Endothelial cell of umbilical vein (primary cell): ENCODE data around the gene RNASE8. TPM values are rescaled to one million over a fixed set of nuclear protein-coding genes. Genes with fewer than 3 reads are reported as not detected.

ENCODE experiments used
- BruUV-seq: library from RNA; stranded (reverse); fragments of 400-500 nt; replicated peaks from 2 replicates; lab custom pipeline; 2021; lab: Mats Ljungman, UMichigan
- CTCF ChIA-PET: fragments of 300-600, 350-600 bp; sonication (Branson Sonifier 250); formaldehyde crosslinking; loops from one replicate; lab custom pipeline; 2021; ENCODE audit warnings: antibody characterized with exemption, inconsistent platforms; lab: Charles Lee
- POLR2A ChIA-PET: fragments of 300-600, 350-600 bp; sonication (Branson Sonifier 250); formaldehyde crosslinking; loops from one replicate; lab custom pipeline; 2021; ENCODE audit warnings: antibody characterized with exemption, inconsistent platforms; lab: Charles Lee
- DNase-seq: peaks from one replicate; pipeline ENCODE4 v3.0.0-alpha.2; 2011; ENCODE audit warnings: low read depth, low spot score
- FAIRE-seq: peaks from 2 replicates; lab custom pipeline; 2011; peaks lifted over from hg19 to GRCh38; lab: Jason Lieb, UNC
- H2AFZ ChIP-seq: 2 replicates; pipeline ENCODE4 v1.6.0; 2012; ENCODE audit warnings: low read depth, low read length, control low read depth, inconsistent platforms
- H3K27ac ChIP-seq: 2 replicates; pipeline ENCODE4 v1.5.1; 2011; ENCODE audit warnings: low read depth, mild to moderate bottlenecking, control low read depth, low read length, moderate library complexity; ENCODE audit not compliant: insufficient read depth
- H3K27me3 ChIP-seq, 2 experiments: 2 replicates each; pipeline versions ENCODE4 v1.6.0 to v1.6.1; 2011; ENCODE audit warnings: low read length in 2 of 2, mixed read lengths in 1 of 2; ENCODE audit not compliant: control insufficient read depth in 2 of 2, insufficient read depth in 2 of 2
- H3K36me3 ChIP-seq, 2 experiments: 2 replicates in 1 of 2; 3 replicates in 1 of 2; pipeline ENCODE4 v1.5.1; 2011; ENCODE audit warnings: low read length in 2 of 2, mild to moderate bottlenecking in 1 of 2, moderate library complexity in 1 of 2; ENCODE audit not compliant: control insufficient read depth in 2 of 2, insufficient read depth in 2 of 2; ENCODE audit errors: extremely low read depth in 1 of 2
- H3K4me1 ChIP-seq: 3 replicates; pipeline ENCODE4 v1.5.1; 2011; ENCODE audit warnings: mild to moderate bottlenecking, low read length; ENCODE audit not compliant: control insufficient read depth, insufficient read depth; ENCODE audit errors: extremely low read depth
- H3K4me2 ChIP-seq: 2 replicates; pipeline ENCODE4 v1.6.1; 2011; ENCODE audit warnings: low read length, control low read depth, mixed read lengths; ENCODE audit not compliant: insufficient read depth
- H3K4me3 ChIP-seq, 3 experiments: fragments of 200-600 bp in 1 of 3; sonication (generic), shearing (Covaris generic) in 1 of 3; replicated peaks in 1 of 3; 2 replicates each; pipeline ENCODE4 v1.5.1; 2011 to 2016; ENCODE audit warnings: control low read depth in 3 of 3, low read length in 3 of 3, mild to moderate bottlenecking in 2 of 3, inconsistent platforms in 1 of 3, low read depth in 1 of 3, moderate library complexity in 1 of 3; ENCODE audit not compliant: insufficient read depth in 1 of 3
- H3K79me2 ChIP-seq: 2 replicates; pipeline ENCODE4 v1.6.0; 2012; ENCODE audit warnings: low read length, inconsistent platforms; ENCODE audit not compliant: control insufficient read depth, insufficient read depth
- H3K9ac ChIP-seq: replicated peaks from 2 replicates; pipeline ENCODE3; 2011; ENCODE audit warnings: low read length, control low read depth; ENCODE audit not compliant: insufficient read depth; ENCODE audit errors: extremely low read depth
- H3K9me1 ChIP-seq: replicated peaks from 3 replicates; pipeline ENCODE4 v1.6.0; 2011; ENCODE audit warnings: mild to moderate bottlenecking, low read length; ENCODE audit not compliant: control insufficient read depth, insufficient read depth; ENCODE audit errors: extremely low read depth
- H3K9me3 ChIP-seq: replicated peaks from 2 replicates; pipeline ENCODE4 v1.5.1; 2012; ENCODE audit warnings: low read length, inconsistent platforms; ENCODE audit not compliant: control insufficient read depth, insufficient read depth
- H4K20me1 ChIP-seq: replicated peaks from 2 replicates; pipeline ENCODE3; 2011; ENCODE audit warnings: mild to moderate bottlenecking, low read length; ENCODE audit not compliant: control insufficient read depth, insufficient read depth; ENCODE audit errors: extremely low read depth
- EZH2 ChIP-seq: IDR thresholded peaks from 2 replicates; pipeline ENCODE4 v1.6.1; 2012; ENCODE audit warnings: borderline replicate concordance, low read depth, mild to moderate bottlenecking, moderate library complexity, low read length, inconsistent platforms; ENCODE audit not compliant: severe bottlenecking
- FOS ChIP-seq: IDR thresholded peaks from 2 replicates; pipeline ENCODE4 v1.6.1; 2011; ENCODE audit warnings: mild to moderate bottlenecking, low read length, moderate library complexity, borderline replicate concordance; ENCODE audit not compliant: insufficient read depth
- GATA2 ChIP-seq: IDR thresholded peaks from 2 replicates; pipeline ENCODE4 v1.7.0; 2011; ENCODE audit warnings: low read depth, mild to moderate bottlenecking, moderate library complexity, mixed read lengths, low read length; ENCODE audit not compliant: insufficient read length, insufficient read depth
- JUN ChIP-seq: IDR thresholded peaks from 2 replicates; pipeline ENCODE4 v1.6.1; 2011; ENCODE audit warnings: borderline replicate concordance, low read depth; ENCODE audit not compliant: insufficient read length, insufficient read depth
- MAX ChIP-seq: IDR thresholded peaks from 2 replicates; pipeline ENCODE4 v1.6.1; 2011; ENCODE audit not compliant: insufficient read depth, insufficient read length
- MYC ChIP-seq: IDR thresholded peaks from one replicate; pipeline ENCODE4 v1.6.1; 2011; ENCODE audit warnings: mild to moderate bottlenecking, low read depth, low read length
- POLR2A ChIP-seq: IDR thresholded peaks from 2 replicates; pipeline ENCODE4 v1.6.1; 2012; ENCODE audit warnings: low read depth, mild to moderate bottlenecking, control low read depth, low read length
- POLR2AphosphoS5 ChIP-seq: IDR thresholded peaks from 2 replicates; pipeline ENCODE4 v1.6.1; 2012; ENCODE audit warnings: low read depth, mild to moderate bottlenecking, control low read depth, low read length, moderate library complexity; ENCODE audit not compliant: insufficient read depth
- dilution Hi-C: fragments of 300-500 bp; cut with MboI; formaldehyde crosslinking; loops from one replicate; pipeline ENCODE4 v1.15.0; 2019; ENCODE audit warnings: low sequenced_read_pairs; ENCODE audit not compliant: extremely low pct_ligation_motif_present
- intact Hi-C: fragments of 100-400 bp; cut with micrococcal nuclease; formaldehyde crosslinking; loops from one replicate; pipeline ENCODE4 v1.10.0; 2022
- polyA plus RNA-seq, 4 experiments: library from polyadenylated mRNA; depleted of rRNA in 3 of 4; stranded (reverse) in 3 of 4; unstranded in 1 of 4; fragments of >200 nt; gene quantifications; 2 replicates each; pipeline versions ENCODE4 v1.2.1 to v1.2.3, GENCODE V29; 2011 to 2012; ENCODE audit warnings: missing spikeins in 1 of 4
- total RNA-seq: library from RNA; stranded (reverse); gene quantifications from 2 replicates; pipeline ENCODE4 v1.2.3, GENCODE V29; 2021
- TF ChIP-seq, protein P1 (sequence below), 2 donors: IDR thresholded peaks; 1 replicate in 1 of 2; 2 replicates in 1 of 2; pipeline ENCODE4 v1.5.1; 2011; ENCODE audit warnings: low read length in 2 of 2, mild to moderate bottlenecking in 2 of 2, moderate library complexity in 2 of 2, control low read depth in 1 of 2, inconsistent platforms in 1 of 2, low read depth in 1 of 2; ENCODE audit not compliant: insufficient read depth in 1 of 2; ENCODE audit errors: extremely low read depth in 1 of 2

RNASE8 gene
- total and polyA plus RNA-seq, 2 donors (not counting 3 experiments of a cell fraction or from before 2014, with no cell fraction given): not detected

GRCh38 chr14:21089877-21090193, 32.2 kb downstream of the RNASE8 start:
- Histone ChIP-seq H3K9ac (no peak overlapping the region), H3K27ac (no peak overlapping the region), H3K79me2 (no peaks in the 10 kb centered on the region), H3K9me3 (no peaks in the 10 kb centered on the region), H3K4me3 (no peak overlapping the region), H3K4me2 (no peak overlapping the region), H3K27me3 (no peaks in the 10 kb centered on the region), H3K4me1 (no peaks in the 10 kb centered on the region), H2AFZ (no peak overlapping the region), H3K9me1 (no peaks in the 10 kb centered on the region), H4K20me1 (no peaks in the 10 kb centered on the region), H3K36me3 (peaks cover 0 to 3% of the 10 kb centered on the region in 2 experiments)
- dilution Hi-C loops: no loop called here
- no peak for FAIRE-seq
- intact Hi-C loops: no loop called here
- no peak for TF ChIP-seq POLR2A
- TF ChIP-seq JUN: no peak
- TF ChIP-seq POLR2AphosphoS5: no peak
- no peak for TF ChIP-seq EZH2
- no peak for TF ChIP-seq FOS
- TF ChIP-seq, protein P1, sequence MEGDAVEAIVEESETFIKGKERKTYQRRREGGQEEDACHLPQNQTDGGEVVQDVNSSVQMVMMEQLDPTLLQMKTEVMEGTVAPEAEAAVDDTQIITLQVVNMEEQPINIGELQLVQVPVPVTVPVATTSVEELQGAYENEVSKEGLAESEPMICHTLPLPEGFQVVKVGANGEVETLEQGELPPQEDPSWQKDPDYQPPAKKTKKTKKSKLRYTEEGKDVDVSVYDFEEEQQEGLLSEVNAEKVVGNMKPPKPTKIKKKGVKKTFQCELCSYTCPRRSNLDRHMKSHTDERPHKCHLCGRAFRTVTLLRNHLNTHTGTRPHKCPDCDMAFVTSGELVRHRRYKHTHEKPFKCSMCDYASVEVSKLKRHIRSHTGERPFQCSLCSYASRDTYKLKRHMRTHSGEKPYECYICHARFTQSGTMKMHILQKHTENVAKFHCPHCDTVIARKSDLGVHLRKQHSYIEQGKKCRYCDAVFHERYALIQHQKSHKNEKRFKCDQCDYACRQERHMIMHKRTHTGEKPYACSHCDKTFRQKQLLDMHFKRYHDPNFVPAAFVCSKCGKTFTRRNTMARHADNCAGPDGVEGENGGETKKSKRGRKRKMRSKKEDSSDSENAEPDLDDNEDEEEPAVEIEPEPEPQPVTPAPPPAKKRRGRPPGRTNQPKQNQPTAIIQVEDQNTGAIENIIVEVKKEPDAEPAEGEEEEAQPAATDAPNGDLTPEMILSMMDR (IDR thresholded peaks at IDR 0.05; ENCODE audit: extremely low read depth in 1 of 2, insufficient read depth in 1 of 2, low read depth in 1 of 2, low read length in 2 of 2): no peak
- TF ChIP-seq MAX: no peak
- no peak for TF ChIP-seq MYC
- TF ChIP-seq GATA2: no peak
- no peak for DNase-seq
- ChIA-PET POLR2A (no interaction called here), CTCF (interaction anchor here (0.9 to 5.8 kb wide), 7 partner anchors 11 to 75 kb away, joined by 3 to 60 read pairs (median 17); partner anchors contain the start of gene ARHGEF40)
- BruUV-seq: no TSS peak
